Tibial nerve (tissue), 3 donors: Measurements from ENCODE around the gene SPATS2.

Experiments used
- CTCF ChIP-seq, 5 experiments: fragments of 200-600 bp in 3 of 5; fragments of 450-650 bp in 2 of 5; sonication (generic) in 3 of 5; IDR thresholded peaks; one replicate each; pipeline ENCODE4 v1.5.1; 2016 to 2019; ENCODE audit warnings: antibody characterized with exemption in 5 of 5, mild to moderate bottlenecking in 3 of 5, moderate library complexity in 2 of 5
- POLR2A ChIP-seq, 2 donors: fragments of 450-650 bp; IDR thresholded peaks; one replicate each; pipeline ENCODE4 v1.6.1; 2017; ENCODE audit warnings: antibody characterized with exemption in 2 of 2, mild to moderate bottlenecking in 2 of 2, moderate library complexity in 2 of 2

GRCh38 chr12:49525942-49526341, 158.7 kb downstream of the SPATS2 start:
- TF ChIP-seq CTCF (IDR thresholded peaks at IDR 0.05) (no peak), POLR2A (IDR thresholded peaks at IDR 0.05) (no peak)
